ENCODE measurements around the gene MAGI2. TPM values are rescaled to one million over a fixed set of nuclear protein-coding genes. Genes with fewer than 3 reads are reported as not detected.

Gene MAGI2
- total RNA-seq, 6 experiments from 2014 or later, result 7.1 to 9.8 (median 8.5) TPM

DNA sequence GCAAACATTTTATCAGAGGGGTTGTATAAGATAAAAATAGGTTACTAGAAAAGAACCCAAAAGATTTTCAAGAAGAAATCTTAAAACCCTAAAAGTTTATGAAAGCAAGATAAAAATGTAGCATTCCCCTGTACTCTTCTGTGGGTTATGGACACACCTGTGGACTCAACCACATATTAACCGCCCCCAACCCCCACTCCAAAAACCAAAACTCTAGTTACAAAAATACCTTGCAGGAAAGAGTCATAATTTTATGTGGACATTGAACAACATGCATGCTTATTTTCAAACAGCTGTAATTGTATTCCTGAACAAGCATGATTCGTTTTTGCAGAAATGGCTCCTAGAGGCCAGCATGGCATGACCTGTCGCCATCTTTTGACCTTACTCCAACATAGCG is 1188.0 kb downstream of the MAGI2 start:
- Mint-ChIP-seq H3K4me1 (ENCODE audit: low read depth) (peaks cover 11% of the 10 kb centered on the region), H3K27ac (no peak overlapping the region), H3K36me3 (ENCODE audit: low read depth) (peaks cover 15% of the 10 kb centered on the region), H3K27me3 (ENCODE audit: insufficient read depth) (no peaks in the 10 kb centered on the region), H3K9me3 (peaks cover 9% of the 10 kb centered on the region; the same call in 1 of the 2 replicates), H3K4me3 (no peak overlapping the region)
- no peak for DNase-seq
- TF ChIP-seq, protein P1, sequence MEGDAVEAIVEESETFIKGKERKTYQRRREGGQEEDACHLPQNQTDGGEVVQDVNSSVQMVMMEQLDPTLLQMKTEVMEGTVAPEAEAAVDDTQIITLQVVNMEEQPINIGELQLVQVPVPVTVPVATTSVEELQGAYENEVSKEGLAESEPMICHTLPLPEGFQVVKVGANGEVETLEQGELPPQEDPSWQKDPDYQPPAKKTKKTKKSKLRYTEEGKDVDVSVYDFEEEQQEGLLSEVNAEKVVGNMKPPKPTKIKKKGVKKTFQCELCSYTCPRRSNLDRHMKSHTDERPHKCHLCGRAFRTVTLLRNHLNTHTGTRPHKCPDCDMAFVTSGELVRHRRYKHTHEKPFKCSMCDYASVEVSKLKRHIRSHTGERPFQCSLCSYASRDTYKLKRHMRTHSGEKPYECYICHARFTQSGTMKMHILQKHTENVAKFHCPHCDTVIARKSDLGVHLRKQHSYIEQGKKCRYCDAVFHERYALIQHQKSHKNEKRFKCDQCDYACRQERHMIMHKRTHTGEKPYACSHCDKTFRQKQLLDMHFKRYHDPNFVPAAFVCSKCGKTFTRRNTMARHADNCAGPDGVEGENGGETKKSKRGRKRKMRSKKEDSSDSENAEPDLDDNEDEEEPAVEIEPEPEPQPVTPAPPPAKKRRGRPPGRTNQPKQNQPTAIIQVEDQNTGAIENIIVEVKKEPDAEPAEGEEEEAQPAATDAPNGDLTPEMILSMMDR (IDR thresholded peaks at IDR 0.05), result no peak

DNA sequence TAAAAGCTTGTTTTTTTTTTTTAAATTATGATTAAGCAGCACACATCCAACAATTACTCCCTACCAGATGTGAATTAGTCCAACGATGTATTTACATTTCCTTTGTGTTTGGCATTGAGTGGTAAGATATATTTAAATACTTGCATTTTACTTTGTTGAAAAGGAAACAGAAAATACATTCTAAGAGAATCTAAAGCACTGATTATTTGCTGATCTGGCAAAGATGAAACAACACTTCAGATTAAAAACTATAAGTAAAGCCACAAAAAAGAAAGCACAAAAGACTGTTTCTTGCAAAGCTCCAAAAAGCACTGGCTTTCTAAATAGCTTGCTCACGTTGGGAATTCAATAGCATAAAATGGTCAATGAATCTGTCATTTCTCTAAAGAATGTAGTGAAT is 1188.4 kb downstream of the MAGI2 start:
- Mint-ChIP-seq H3K27me3 (ENCODE audit: insufficient read depth) (no peaks in the 10 kb centered on the region), H3K36me3 (ENCODE audit: low read depth) (peaks cover 10% of the 10 kb centered on the region), H3K4me3 (no peak overlapping the region), H3K9me3 (peaks cover 6% of the 10 kb centered on the region; the same call in 1 of the 2 replicates), H3K4me1 (ENCODE audit: low read depth) (peaks cover 15% of the 10 kb centered on the region), H3K27ac (no peak overlapping the region)
- no peak for DNase-seq
- TF ChIP-seq, protein P1 (IDR thresholded peaks at IDR 0.05), result no peak

DNA sequence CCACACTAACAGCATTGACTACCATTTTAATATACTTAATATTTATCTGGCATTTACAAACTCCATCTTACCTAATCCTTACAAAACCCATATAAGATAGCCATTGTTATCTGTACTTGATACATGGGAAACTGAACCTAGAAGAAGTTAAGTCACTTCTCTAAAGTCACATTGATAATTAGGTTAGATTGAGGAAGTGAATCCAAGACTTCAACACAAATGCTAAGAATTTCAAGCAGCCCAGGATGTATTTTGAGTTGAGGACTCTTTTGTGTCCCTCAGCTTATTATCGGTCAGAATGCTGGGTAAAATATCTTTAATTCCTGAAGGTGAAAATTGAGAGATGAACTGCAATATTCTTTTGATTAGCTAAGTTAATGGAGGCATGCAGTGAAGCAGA is 1189.4 kb downstream of the MAGI2 start:
- Mint-ChIP-seq H3K9me3 (peaks cover under 1% of the 10 kb centered on the region; the same call in 1 of the 2 replicates), H3K27me3 (ENCODE audit: insufficient read depth) (no peaks in the 10 kb centered on the region), H3K4me3 (no peak overlapping the region)

DNA sequence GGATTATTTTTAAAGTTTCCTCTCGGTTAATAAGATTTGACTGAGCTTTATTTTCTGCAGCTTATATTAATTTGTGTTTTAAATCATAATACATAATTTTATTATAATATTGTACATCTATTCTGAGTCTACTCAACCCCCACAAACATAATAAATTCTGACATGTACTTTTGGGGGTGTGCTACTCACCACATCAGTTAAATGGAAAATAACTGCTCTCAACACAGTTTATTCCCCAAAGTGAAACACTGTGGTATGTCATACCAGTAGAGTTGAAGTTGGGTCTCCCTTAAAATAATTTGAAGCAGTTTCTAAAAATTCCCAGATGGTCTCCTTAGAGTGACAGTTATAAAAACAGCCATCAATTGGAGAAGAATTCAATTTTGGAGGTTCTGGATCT is 1191.7 kb downstream of the MAGI2 start:
- Mint-ChIP-seq H3K27ac (no peak overlapping the region), H3K4me1 (ENCODE audit: low read depth) (peaks cover 27% of the 10 kb centered on the region), H3K9me3 (no peaks in the 10 kb centered on the region), H3K36me3 (ENCODE audit: low read depth) (no peaks in the 10 kb centered on the region), H3K27me3 (ENCODE audit: insufficient read depth) (no peaks in the 10 kb centered on the region), H3K4me3 (no peak overlapping the region)
- DNase-seq, result no peak
- TF ChIP-seq, protein P1 (IDR thresholded peaks at IDR 0.05), result no peak

More for the DNA sequence above, 1189.4 kb downstream of the MAGI2 start:
- peaks cover under 1% of the 10 kb centered on the region for H3K36me3 Mint-ChIP-seq (ENCODE audit: low read depth)
- H3K4me1 Mint-ChIP-seq (ENCODE audit: low read depth), result peaks cover 23% of the 10 kb centered on the region
- no peak overlapping the region for H3K27ac Mint-ChIP-seq
- DNase-seq, result no peak
- TF ChIP-seq, protein P1 (IDR thresholded peaks at IDR 0.05), result no peak

DNA sequence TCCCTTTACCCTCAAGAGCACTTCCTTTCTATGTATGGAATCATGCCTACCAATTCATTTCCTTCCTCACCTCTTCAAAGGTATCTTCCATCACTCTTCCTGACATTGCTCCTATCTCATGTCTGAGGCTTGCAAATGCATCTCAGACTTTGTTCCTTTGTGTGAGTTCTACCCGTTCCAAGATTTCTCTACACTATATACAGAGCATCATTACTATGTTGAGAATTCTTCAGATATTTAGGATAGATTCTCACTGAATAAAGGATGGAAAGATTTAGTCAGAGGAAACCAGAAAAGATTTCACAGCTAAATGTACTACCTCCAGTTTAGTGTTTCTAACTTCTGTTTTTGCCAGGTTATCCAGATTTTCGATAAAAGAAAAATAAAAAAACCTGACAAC is 1192.2 kb downstream of the MAGI2 start:
- Mint-ChIP-seq H3K4me3 (no peak overlapping the region), H3K9me3 (no peaks in the 10 kb centered on the region), H3K27ac (peak overlapping the region; percentile 54), H3K27me3 (ENCODE audit: insufficient read depth) (no peaks in the 10 kb centered on the region), H3K36me3 (ENCODE audit: low read depth) (peaks cover under 1% of the 10 kb centered on the region; the same call in 1 of the 2 replicates), H3K4me1 (ENCODE audit: low read depth) (peaks cover 27% of the 10 kb centered on the region)
- no peak for DNase-seq
- TF ChIP-seq, protein P1 (IDR thresholded peaks at IDR 0.05), result no peak

DNA sequence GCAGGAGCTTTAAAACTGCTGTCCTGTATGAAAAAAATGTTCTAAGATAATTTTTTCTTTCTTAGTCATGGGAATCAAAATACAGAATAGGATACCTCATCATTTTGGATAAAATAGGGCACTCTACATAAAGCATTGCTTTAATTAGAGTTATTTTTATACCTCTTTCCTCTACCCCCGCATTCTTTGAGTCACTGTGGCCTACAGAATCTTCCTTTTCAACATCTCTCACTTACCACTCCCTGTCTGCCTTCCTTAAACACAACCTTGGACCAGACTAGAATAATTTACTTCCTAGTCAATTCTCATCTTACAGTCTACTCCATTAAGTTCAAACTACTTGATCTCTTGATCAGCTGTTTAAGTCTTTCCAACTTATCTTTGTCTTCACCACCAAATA is 1192.6 kb downstream of the MAGI2 start:
- Mint-ChIP-seq H3K36me3 (ENCODE audit: low read depth) (peaks cover 6% of the 10 kb centered on the region; the same call in 1 of the 2 replicates), H3K9me3 (no peaks in the 10 kb centered on the region), H3K27me3 (ENCODE audit: insufficient read depth) (no peaks in the 10 kb centered on the region), H3K4me3 (no peak overlapping the region), H3K4me1 (ENCODE audit: low read depth) (peaks cover 27% of the 10 kb centered on the region), H3K27ac (peak overlapping the region; percentile 54)
- DNase-seq, result peak; percentile 44
- TF ChIP-seq, protein P1 (IDR thresholded peaks at IDR 0.05), result no peak

Measured in HFFc6 (cell line).